Measurements from ENCODE around the gene RAB11B. TPM values are rescaled to one million over a fixed set of nuclear protein-coding genes. Genes with fewer than 3 reads are reported as not detected.
A peak's percentile ranks its signal among the peaks of the same experiment; 100 is the strongest.

The RAB11B gene
- total and polyA plus RNA-seq, 2 of the 13 experiments (the other 11 are each of a cell fraction or from before 2014, with no cell fraction given): 6.0 to 28.4 TPM

DNA sequence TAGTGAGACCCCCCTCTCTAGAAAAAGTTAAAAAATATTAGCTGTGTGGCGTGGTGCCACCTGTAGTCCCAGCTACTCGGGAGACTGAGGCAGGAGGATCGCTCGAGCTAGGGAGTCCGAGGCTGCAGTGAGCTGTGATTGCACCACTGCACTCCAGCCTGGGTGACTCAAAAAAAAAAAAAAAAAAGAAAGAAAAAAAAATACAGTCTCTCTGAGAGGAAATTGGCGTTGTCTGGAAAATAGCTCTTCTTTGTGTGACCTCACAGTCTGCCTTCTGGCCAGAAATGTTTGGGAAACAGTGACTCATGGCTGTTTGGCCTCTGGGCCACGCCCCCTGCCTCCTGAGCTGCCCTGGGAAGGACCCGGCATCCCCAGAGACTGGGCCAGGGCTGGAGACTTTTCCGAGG, 33.7 kb downstream of the RAB11B start (continued):
- no peak for TF ChIP-seq LRRFIP1 (CRISPR knock-in tag; conservative IDR thresholded peaks at IDR 0.05)
- TF ChIP-seq PRDM15 (CRISPR knock-in tag; IDR thresholded peaks at IDR 0.05): no peak
- no peak for TF ChIP-seq KAT7 (CRISPR knock-in tag; IDR thresholded peaks at IDR 0.05; ENCODE audit: borderline replicate concordance)
- TF ChIP-seq YY1 (IDR thresholded peaks at IDR 0.05; ENCODE audit: insufficient read depth, insufficient replicate concordance, low read depth, low read length): no peak
- no peak for TF ChIP-seq ZNF563 (CRISPR knock-in tag; IDR thresholded peaks at IDR 0.05)
- no peak for TF ChIP-seq SALL1 (CRISPR knock-in tag; IDR thresholded peaks at IDR 0.05)
- no peak for TF ChIP-seq ZBTB20 (CRISPR knock-in tag; IDR thresholded peaks at IDR 0.05; ENCODE audit: borderline replicate concordance, low read depth)
- no peak for TF ChIP-seq JDP2 (CRISPR knock-in tag; IDR thresholded peaks at IDR 0.05; ENCODE audit: borderline replicate concordance)
- TF ChIP-seq IRF9 (CRISPR knock-in tag; IDR thresholded peaks at IDR 0.05; ENCODE audit: borderline replicate concordance): no peak
- no peak for TF ChIP-seq ZNF333 (CRISPR knock-in tag; IDR thresholded peaks at IDR 0.05; ENCODE audit: borderline replicate concordance)
- no peak for TF ChIP-seq ZNF790 (CRISPR knock-in tag; IDR thresholded peaks at IDR 0.05; ENCODE audit: borderline replicate concordance)
- TF ChIP-seq ZNF10 (CRISPR knock-in tag; IDR thresholded peaks at IDR 0.05; ENCODE audit: borderline replicate concordance, low read depth): no peak
- TF ChIP-seq ZNF235 (CRISPR knock-in tag; IDR thresholded peaks at IDR 0.05; ENCODE audit: borderline replicate concordance): no peak
- TF ChIP-seq DMTF1 (CRISPR knock-in tag; IDR thresholded peaks at IDR 0.05): no peak
- no peak for TF ChIP-seq ZNF776 (CRISPR knock-in tag; IDR thresholded peaks at IDR 0.05)
- TF ChIP-seq LCORL (IDR thresholded peaks at IDR 0.05): peak; percentile 31; the same call in 1 of the 2 replicates
- TF ChIP-seq LCORL (CRISPR knock-in tag; IDR thresholded peaks at IDR 0.05): peak; percentile 69
- TF ChIP-seq ARID2 (CRISPR knock-in tag; IDR thresholded peaks at IDR 0.05; ENCODE audit: borderline replicate concordance): no peak
- TF ChIP-seq ZFP82 (CRISPR knock-in tag; IDR thresholded peaks at IDR 0.05; ENCODE audit: borderline replicate concordance): no peak
- TF ChIP-seq, protein P1, sequence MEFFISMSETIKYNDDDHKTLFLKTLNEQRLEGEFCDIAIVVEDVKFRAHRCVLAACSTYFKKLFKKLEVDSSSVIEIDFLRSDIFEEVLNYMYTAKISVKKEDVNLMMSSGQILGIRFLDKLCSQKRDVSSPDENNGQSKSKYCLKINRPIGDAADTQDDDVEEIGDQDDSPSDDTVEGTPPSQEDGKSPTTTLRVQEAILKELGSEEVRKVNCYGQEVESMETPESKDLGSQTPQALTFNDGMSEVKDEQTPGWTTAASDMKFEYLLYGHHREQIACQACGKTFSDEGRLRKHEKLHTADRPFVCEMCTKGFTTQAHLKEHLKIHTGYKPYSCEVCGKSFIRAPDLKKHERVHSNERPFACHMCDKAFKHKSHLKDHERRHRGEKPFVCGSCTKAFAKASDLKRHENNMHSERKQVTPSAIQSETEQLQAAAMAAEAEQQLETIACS (CRISPR knock-in tag; IDR thresholded peaks at IDR 0.05): no peak
